Measurements from ENCODE around the gene MDH1.

The MDH1 gene

GRCh38 chr2:63639344-63639743 is 50.6 kb downstream of the MDH1 start:
- DNase-seq (ENCODE audit: low spot score) = no peak

- no peak for DNase-seq (ENCODE audit: low spot score)
Observed at GRCh38 chr2:63642946-63643345, 54.2 kb downstream of the MDH1 start.

- DNase-seq (ENCODE audit: low spot score) = no peak
Observed at GRCh38 chr2:63643486-63643885, 54.7 kb downstream of the MDH1 start.

GRCh38 chr2:63648632-63649031 is 59.9 kb downstream of the MDH1 start:
- DNase-seq (ENCODE audit: low spot score) = no peak

GRCh38 chr2:63649829-63650228 is 61.1 kb downstream of the MDH1 start:
- no peak for DNase-seq (ENCODE audit: low spot score)

- DNase-seq (ENCODE audit: low spot score) = no peak
Observed at GRCh38 chr2:63650756-63651155, 62.0 kb downstream of the MDH1 start.

- DNase-seq (ENCODE audit: low spot score) = no peak
Observed at GRCh38 chr2:63651356-63651755, 62.6 kb downstream of the MDH1 start.

- DNase-seq (ENCODE audit: low spot score) = no peak
Observed at GRCh38 chr2:63651861-63652651, 63.3 kb downstream of the MDH1 start.

- no peak for DNase-seq (ENCODE audit: low spot score)
Observed at GRCh38 chr2:63652652-63652985, 63.9 kb downstream of the MDH1 start.

- DNase-seq (ENCODE audit: low spot score) = no peak
Observed at GRCh38 chr2:63654959-63655358, 66.2 kb downstream of the MDH1 start.
